ENCODE results near the gene RAB5IF. TPM values are rescaled to one million over a fixed set of nuclear protein-coding genes. Genes with fewer than 3 reads are reported as not detected.

Gene RAB5IF
- total RNA-seq, 2 experiments from 2014 or later: 71.7 to 90.2 TPM

Other genes with a start within 250 kb of the RAB5IF start
- gene MYL9, start 64.3 kb upstream of the RAB5IF start, total RNA-seq: under 1 TPM; 0.60 to 0.66 TPM
- 10 to 100 TPM; 44.9 to 48.7 TPM for gene TGIF2, start 32.2 kb upstream of the RAB5IF start, total RNA-seq
- 10 to 100 TPM; 48.7 to 52.6 TPM for gene SLA2, start 40.4 kb downstream of the RAB5IF start, total RNA-seq
- gene NDRG3, start 140.3 kb downstream of the RAB5IF start, total RNA-seq: 10 to 100 TPM; 24.8 to 27.5 TPM
- 10 to 100 TPM; 20.4 to 20.7 TPM for gene DSN1, start 168.0 kb downstream of the RAB5IF start, total RNA-seq